Keratinocyte (primary cell): ENCODE data around the gene SSTR3. TPM values are rescaled to one million over a fixed set of nuclear protein-coding genes. Genes with fewer than 3 reads are reported as not detected.

Experiments used
- DNase-seq: peaks from one replicate; pipeline ENCODE4 v3.0.0-alpha.2; 2011; ENCODE audit warnings: low read depth, missing footprints, low spot score
- FAIRE-seq: peaks from 2 replicates; lab custom pipeline; 2011; peaks lifted over from hg19 to GRCh38; lab: Jason Lieb, UNC
- H2AFZ ChIP-seq: 2 replicates; pipeline ENCODE4 v1.6.0; 2012; ENCODE audit warnings: low read length, control low read depth, inconsistent platforms; ENCODE audit not compliant: control insufficient read depth
- H3K27ac ChIP-seq: 2 replicates; pipeline ENCODE4 v1.5.1; 2011; ENCODE audit warnings: low read length; ENCODE audit not compliant: control insufficient read depth, insufficient read depth
- H3K27me3 ChIP-seq: 3 replicates; pipeline ENCODE4 v1.6.0; 2011; ENCODE audit warnings: low read length; ENCODE audit not compliant: control insufficient read depth, insufficient read depth; ENCODE audit errors: extremely low read depth
- H3K36me3 ChIP-seq, 2 experiments: 2 replicates in 1 of 2; 3 replicates in 1 of 2; pipeline ENCODE4 v1.5.1; 2011; ENCODE audit warnings: low read length in 2 of 2, mild to moderate bottlenecking in 1 of 2; ENCODE audit not compliant: control insufficient read depth in 2 of 2, insufficient read depth in 2 of 2; ENCODE audit errors: extremely low read depth in 1 of 2
- H3K4me1 ChIP-seq: 3 replicates; pipeline ENCODE4 v1.5.1; 2011; ENCODE audit warnings: low read length; ENCODE audit not compliant: control insufficient read depth, insufficient read depth; ENCODE audit errors: extremely low read depth
- H3K4me2 ChIP-seq: 3 replicates; pipeline ENCODE4 v1.6.0; 2011; ENCODE audit warnings: low read depth, low read length; ENCODE audit not compliant: control insufficient read depth, insufficient read depth; ENCODE audit errors: extremely low read depth
- H3K4me3 ChIP-seq, 3 experiments: fragments of 200-600 bp in 1 of 3; sonication (generic) in 1 of 3; 2 replicates in 2 of 3; 3 replicates in 1 of 3; pipeline ENCODE4 v1.5.1; 2011 to 2016; ENCODE audit warnings: low read length in 3 of 3, mild to moderate bottlenecking in 3 of 3, control low read depth in 2 of 3, inconsistent platforms in 1 of 3, low read depth in 1 of 3, mixed read lengths in 1 of 3, mixed run types in 1 of 3, moderate library complexity in 1 of 3; ENCODE audit not compliant: control insufficient read depth in 2 of 3, insufficient read depth in 2 of 3; ENCODE audit errors: extremely low read depth in 1 of 3
- H3K79me2 ChIP-seq: 2 replicates; pipeline ENCODE4 v1.6.0; 2012; ENCODE audit warnings: low read length; ENCODE audit not compliant: control insufficient read depth, insufficient read depth
- H3K9ac ChIP-seq: 3 replicates; pipeline ENCODE4 v1.6.0; 2011; ENCODE audit warnings: low read length; ENCODE audit not compliant: control insufficient read depth, insufficient read depth; ENCODE audit errors: extremely low read depth
- H3K9me1 ChIP-seq: 3 replicates; pipeline ENCODE4 v1.6.0; 2011; ENCODE audit warnings: low read length; ENCODE audit not compliant: control insufficient read depth, insufficient read depth; ENCODE audit errors: extremely low read depth
- H3K9me3 ChIP-seq: 2 replicates; pipeline ENCODE4 v1.5.1; 2012; ENCODE audit warnings: low read depth, low read length; ENCODE audit not compliant: control insufficient read depth
- H4K20me1 ChIP-seq: 3 replicates; pipeline ENCODE4 v1.6.0; 2011; ENCODE audit warnings: low read length; ENCODE audit not compliant: control insufficient read depth, insufficient read depth; ENCODE audit errors: extremely low read depth
- CTCF ChIP-seq, 3 experiments: IDR thresholded peaks in 1 of 3; conservative IDR thresholded peaks in 1 of 3; optimal IDR thresholded peaks in 1 of 3; 2 replicates in 2 of 3; 3 replicates in 1 of 3; pipeline versions ENCODE3 to v1.5.1; 2011; ENCODE audit warnings: low read length in 3 of 3, mild to moderate bottlenecking in 3 of 3, moderate library complexity in 2 of 3, control low read depth in 1 of 3, inconsistent platforms in 1 of 3; ENCODE audit not compliant: insufficient read depth in 2 of 3; ENCODE audit errors: extremely low read depth in 1 of 3
- EZH2 ChIP-seq: IDR thresholded peaks from one replicate; pipeline ENCODE4 v1.6.1; 2012; ENCODE audit warnings: inconsistent platforms, mild to moderate bottlenecking, low read length, moderate library complexity
- dilution Hi-C: fragments of 300-500 bp; cut with MboI; formaldehyde crosslinking; loops from one replicate; pipeline ENCODE4 v1.7.0; 2020; ENCODE audit warnings: low sequenced_read_pairs; ENCODE audit not compliant: extremely low pct_ligation_motif_present
- polyA plus RNA-seq, 5 experiments: library from polyadenylated mRNA; depleted of rRNA in 3 of 5; stranded (reverse) in 3 of 5; stranded (forward) in 1 of 5; unstranded in 1 of 5; fragments of >200 nt; gene quantifications; 1 replicate in 1 of 5; 2 replicates in 3 of 5; 3 replicates in 1 of 5; pipeline versions ENCODE4 v1.2.1 to v1.2.3, GENCODE V29; 2011 to 2012; ENCODE audit warnings: missing spikeins in 2 of 5, low read depth in 1 of 5, low replicate concordance in 1 of 5

SSTR3 gene
- polyA plus RNA-seq, 1 donor (not counting 4 experiments of a cell fraction or from before 2014, with no cell fraction given) = not detected

GRCh38 chr22:37214731-37215030, 2.4 kb upstream of the SSTR3 start:
- peaks cover 31% of the 10 kb centered on the region for H3K27me3 ChIP-seq
- no peak for FAIRE-seq
- dilution Hi-C loops = no loop called here

GRCh38 chr22:37213941-37214730, 1.9 kb upstream of the SSTR3 start:
- Histone ChIP-seq H4K20me1 (no peaks in the 10 kb centered on the region), H3K9ac (no peak overlapping the region), H3K27ac (no peak overlapping the region), H3K79me2 (no peaks in the 10 kb centered on the region), H3K4me1 (no peaks in the 10 kb centered on the region), H2AFZ (no peak overlapping the region), H3K4me3 (no peak overlapping the region), H3K9me1 (no peaks in the 10 kb centered on the region), H3K4me2 (no peak overlapping the region), H3K9me3 (no peaks in the 10 kb centered on the region), H3K36me3 (no peaks in the 10 kb centered on the region), H3K27me3 (peaks cover 31% of the 10 kb centered on the region)
- dilution Hi-C loops = no loop called here
- TF ChIP-seq EZH2 (no peak), CTCF (optimal IDR thresholded peaks at IDR 0.05 in 1 of 3, IDR thresholded peaks at IDR 0.05 in 1 of 3, conservative IDR thresholded peaks at IDR 0.05 in 1 of 3; ENCODE audit: extremely low read depth in 1 of 3, insufficient read depth in 2 of 3, low read length in 3 of 3) (no peak)
- no peak for DNase-seq
- no peak for FAIRE-seq

More at GRCh38 chr22:37214731-37215030, 2.4 kb upstream of the SSTR3 start:
- no peak for TF ChIP-seq CTCF (optimal IDR thresholded peaks at IDR 0.05 in 1 of 3, IDR thresholded peaks at IDR 0.05 in 1 of 3, conservative IDR thresholded peaks at IDR 0.05 in 1 of 3; ENCODE audit: extremely low read depth in 1 of 3, insufficient read depth in 2 of 3, low read length in 3 of 3)
- no peak for TF ChIP-seq EZH2
- H3K4me3 ChIP-seq = no peak overlapping the region
- DNase-seq = no peak
- no peaks in the 10 kb centered on the region for H3K4me1 ChIP-seq
- no peak overlapping the region for H3K9ac ChIP-seq
- H3K4me2 ChIP-seq = no peak overlapping the region
- no peak overlapping the region for H2AFZ ChIP-seq
- no peaks in the 10 kb centered on the region for H4K20me1 ChIP-seq
- H3K27ac ChIP-seq = no peak overlapping the region
- no peaks in the 10 kb centered on the region for H3K9me3 ChIP-seq
- H3K9me1 ChIP-seq = no peaks in the 10 kb centered on the region
- no peaks in the 10 kb centered on the region for H3K79me2 ChIP-seq
- H3K36me3 ChIP-seq = no peaks in the 10 kb centered on the region
